ENCODE results near the gene UPK2.
"Not testable (repeated sequence)": the region's sequence is repeated elsewhere in the genome, so short reads cannot be mapped to it uniquely, and the experiment has no call there.

Gene UPK2

DNA sequence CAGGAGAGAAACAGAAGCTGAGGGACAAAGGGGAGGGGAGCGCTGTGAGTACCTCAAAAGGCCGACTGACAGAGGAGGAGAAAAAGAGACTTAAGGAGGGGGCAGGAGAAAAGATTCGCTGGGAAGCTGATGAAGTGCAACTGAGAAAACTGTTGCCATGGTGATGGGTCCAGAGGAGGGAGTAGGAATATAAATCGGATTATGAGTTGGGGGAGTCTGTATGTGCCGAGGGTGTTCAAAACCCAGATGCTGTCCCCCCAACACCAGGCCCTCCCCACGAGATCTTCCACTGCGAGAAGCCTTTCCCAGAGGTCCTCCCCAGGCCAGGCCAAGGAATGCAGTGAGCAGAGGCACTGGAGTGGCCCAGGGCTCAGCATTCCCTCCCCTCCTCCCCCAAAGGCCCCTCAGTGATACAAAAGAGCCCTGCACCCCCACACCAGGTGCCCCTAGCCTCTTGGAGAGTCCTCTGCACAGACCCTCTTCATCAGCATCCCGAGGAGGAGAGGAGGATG is 16.6 kb upstream of the UPK2 start:
- H3K4me3 ChIP-seq (ENCODE audit: low read length): no peak overlapping the region
- no peak for DNase-seq (ENCODE audit: low read depth)
- TF ChIP-seq, protein P1, sequence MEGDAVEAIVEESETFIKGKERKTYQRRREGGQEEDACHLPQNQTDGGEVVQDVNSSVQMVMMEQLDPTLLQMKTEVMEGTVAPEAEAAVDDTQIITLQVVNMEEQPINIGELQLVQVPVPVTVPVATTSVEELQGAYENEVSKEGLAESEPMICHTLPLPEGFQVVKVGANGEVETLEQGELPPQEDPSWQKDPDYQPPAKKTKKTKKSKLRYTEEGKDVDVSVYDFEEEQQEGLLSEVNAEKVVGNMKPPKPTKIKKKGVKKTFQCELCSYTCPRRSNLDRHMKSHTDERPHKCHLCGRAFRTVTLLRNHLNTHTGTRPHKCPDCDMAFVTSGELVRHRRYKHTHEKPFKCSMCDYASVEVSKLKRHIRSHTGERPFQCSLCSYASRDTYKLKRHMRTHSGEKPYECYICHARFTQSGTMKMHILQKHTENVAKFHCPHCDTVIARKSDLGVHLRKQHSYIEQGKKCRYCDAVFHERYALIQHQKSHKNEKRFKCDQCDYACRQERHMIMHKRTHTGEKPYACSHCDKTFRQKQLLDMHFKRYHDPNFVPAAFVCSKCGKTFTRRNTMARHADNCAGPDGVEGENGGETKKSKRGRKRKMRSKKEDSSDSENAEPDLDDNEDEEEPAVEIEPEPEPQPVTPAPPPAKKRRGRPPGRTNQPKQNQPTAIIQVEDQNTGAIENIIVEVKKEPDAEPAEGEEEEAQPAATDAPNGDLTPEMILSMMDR (conservative IDR thresholded peaks at IDR 0.05; ENCODE audit: low read depth, low read length): no peak

DNA sequence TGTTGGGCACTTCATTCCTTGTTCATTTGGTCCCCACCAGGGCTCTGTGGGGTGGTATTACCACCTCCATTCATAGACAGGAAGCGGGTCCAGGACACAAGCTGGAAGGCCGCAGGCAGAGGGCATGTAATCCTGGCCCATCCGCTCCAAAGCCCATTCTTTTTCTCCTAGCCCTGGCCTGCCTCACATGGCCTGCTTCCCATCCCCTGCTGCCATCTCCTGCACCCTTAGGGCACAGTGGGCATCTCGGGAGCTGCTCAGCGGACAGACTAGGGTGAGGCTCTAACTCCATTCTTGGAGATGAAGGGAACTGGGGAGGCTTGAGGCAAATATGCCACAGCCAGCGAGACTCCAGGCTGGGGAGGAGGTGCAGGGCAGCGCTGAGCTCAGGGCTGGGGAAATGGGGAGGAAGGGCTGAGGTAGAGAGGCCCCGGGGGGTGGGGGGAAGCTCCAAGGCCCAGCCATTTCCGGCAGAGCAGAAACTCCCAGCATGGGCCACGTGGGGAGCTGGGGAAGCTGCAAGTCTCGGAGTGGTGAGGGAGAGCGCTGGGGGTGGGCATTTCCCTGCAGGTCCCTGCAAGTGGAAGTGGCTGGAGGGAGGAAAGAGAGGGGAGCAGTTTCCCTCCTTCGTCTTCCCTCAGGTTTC is 16.0 kb upstream of the UPK2 start:
- no peak for DNase-seq (ENCODE audit: low read depth)
- no peak overlapping the region for H3K4me3 ChIP-seq (ENCODE audit: low read length)
- TF ChIP-seq, protein P1 (conservative IDR thresholded peaks at IDR 0.05; ENCODE audit: low read depth, low read length): no peak

DNA sequence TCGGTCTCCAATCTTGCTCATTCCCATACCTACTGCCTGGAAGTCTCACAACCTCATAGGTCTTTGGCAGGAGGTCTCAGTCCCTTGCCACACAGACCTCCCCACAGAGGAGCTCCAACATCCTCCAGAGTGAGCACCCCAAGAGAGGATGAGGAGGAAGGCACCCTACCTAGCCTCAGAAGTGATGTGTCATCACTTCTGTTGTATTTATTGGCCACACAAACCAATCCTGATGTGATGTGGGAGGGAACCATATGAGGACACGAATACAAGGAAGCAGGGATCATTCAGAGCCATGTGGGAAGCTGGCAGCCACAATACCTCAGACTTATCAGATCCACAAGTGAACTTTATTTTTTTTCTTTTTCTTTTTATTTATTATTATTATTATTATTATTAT is 9.0 kb upstream of the UPK2 start:
- TF ChIP-seq, protein P1 (conservative IDR thresholded peaks at IDR 0.05; ENCODE audit: low read depth, low read length): no peak
- H3K4me3 ChIP-seq (ENCODE audit: low read length): no peak overlapping the region
- DNase-seq (ENCODE audit: low read depth): no peak

DNA sequence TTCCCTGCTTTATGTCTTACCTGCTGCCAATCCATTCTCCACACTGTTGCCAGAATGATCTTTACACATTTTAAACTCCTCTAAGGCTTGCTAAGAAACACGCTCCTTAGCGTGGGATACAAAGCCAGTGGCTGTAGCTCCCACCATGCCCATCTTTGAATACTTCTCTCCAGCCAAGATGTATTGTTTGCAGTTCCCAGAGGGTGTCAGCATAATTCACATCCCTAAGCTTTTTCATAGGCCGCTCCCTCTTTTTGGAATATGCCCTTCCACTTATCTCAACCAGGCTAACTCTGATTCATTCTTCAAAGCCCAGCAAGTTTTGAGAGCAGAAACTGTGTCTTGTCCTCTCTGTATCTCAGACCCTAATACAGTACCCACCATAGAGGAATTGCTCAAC is 8.1 kb upstream of the UPK2 start:
- H3K4me3 ChIP-seq (ENCODE audit: low read length): no peak overlapping the region
- TF ChIP-seq, protein P1 (conservative IDR thresholded peaks at IDR 0.05; ENCODE audit: low read depth, low read length): no peak
- DNase-seq (ENCODE audit: low read depth): no peak

DNA sequence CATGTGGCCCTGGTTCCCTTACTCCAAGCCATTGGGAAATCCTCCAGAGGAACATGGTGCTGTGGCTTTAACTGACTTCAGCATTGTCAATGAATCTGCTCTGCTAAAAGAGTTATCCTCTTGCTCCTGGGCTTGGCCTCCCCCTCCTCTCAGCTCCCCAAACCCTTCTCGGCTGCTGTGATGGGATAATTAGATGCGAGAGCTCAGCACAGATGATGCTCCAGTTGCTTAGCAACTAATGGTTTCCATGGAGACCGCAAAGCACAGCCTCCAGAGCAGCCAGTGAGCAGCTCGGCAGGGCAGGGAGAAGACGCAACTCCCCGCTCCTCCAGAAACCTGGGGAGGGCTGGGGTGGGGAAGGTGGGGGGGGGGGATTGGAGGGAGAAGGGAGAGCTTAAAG is 2.8 kb upstream of the UPK2 start:
- H3K4me3 ChIP-seq (ENCODE audit: low read length): no peak overlapping the region
- DNase-seq (ENCODE audit: low read depth): no peak
- TF ChIP-seq, protein P1 (conservative IDR thresholded peaks at IDR 0.05; ENCODE audit: low read depth, low read length): no peak

- H3K4me3 ChIP-seq (ENCODE audit: low read length); DNase-seq (ENCODE audit: low read depth): not testable (repeated sequence)
Observed at GRCh38 chr11:118953976-118954375, 2.1 kb upstream of the UPK2 start.

- H3K4me3 ChIP-seq (ENCODE audit: low read length): no peak overlapping the region
- DNase-seq (ENCODE audit: low read depth): no peak
- TF ChIP-seq, protein P1 (conservative IDR thresholded peaks at IDR 0.05; ENCODE audit: low read depth, low read length): no peak
Observed at GRCh38 chr11:118956847-118957469, 860 bp downstream of the UPK2 start.

Data from retinal pigment epithelial cell (primary cell).